Gastroesophageal sphincter (tissue), 4 donors: ENCODE measurements around the gene ZFYVE28. TPM values are rescaled to one million over a fixed set of nuclear protein-coding genes. Genes with fewer than 3 reads are reported as not detected.
"Not testable (repeated sequence)": the region's sequence is repeated elsewhere in the genome, so short reads cannot be mapped to it uniquely, and the experiment has no call there.

Source experiments
- ATAC-seq: fragments of 150-250 bp; one replicate; pipeline ENCODE4 v1.9.1; 2016; ENCODE audit warnings: mild to moderate bottlenecking, moderate library complexity
- H3K27ac ChIP-seq, 4 donors: fragments of 200-600 bp; sonication (generic) in 3 of 4; 1 replicate in 3 of 4; 2 replicates in 1 of 4; pipeline ENCODE4 v1.5.1; 2016 to 2019
- H3K27me3 ChIP-seq: fragments of 200-600 bp; sonication (generic); one replicate; pipeline ENCODE4 v1.5.1; 2019
- H3K36me3 ChIP-seq, 2 donors: fragments of 200-600 bp; sonication (generic); one replicate each; pipeline ENCODE4 v1.5.1; 2019; ENCODE audit warnings: control low read depth in 1 of 2
- H3K4me1 ChIP-seq, 3 donors: fragments of 200-600 bp; sonication (generic); 1 replicate in 2 of 3; 2 replicates in 1 of 3; pipeline ENCODE4 v1.5.1; 2016 to 2019; ENCODE audit warnings: control low read depth in 2 of 3
- H3K4me3 ChIP-seq, 2 donors: fragments of 200-600 bp; sonication (generic); one replicate each; pipeline ENCODE4 v1.5.1; 2019; ENCODE audit warnings: mild to moderate bottlenecking in 1 of 2, moderate library complexity in 1 of 2
- H3K9me3 ChIP-seq, 3 donors: fragments of 200-600 bp; sonication (generic); one replicate each; pipeline ENCODE4 v1.5.1; 2017 to 2019; ENCODE audit warnings: control low read depth in 2 of 3
- CTCF ChIP-seq, 4 experiments: fragments of 200-600 bp in 2 of 4; fragments of 450-650 bp in 2 of 4; sonication (generic) in 1 of 4; IDR thresholded peaks; one replicate each; pipeline ENCODE4 v1.5.1; 2017 to 2019; ENCODE audit warnings: antibody characterized with exemption in 4 of 4, mild to moderate bottlenecking in 2 of 4, moderate library complexity in 2 of 4
- EP300 ChIP-seq: sonication (generic); formaldehyde crosslinking; IDR thresholded peaks from one replicate; pipeline ENCODE4 v1.6.1; 2017; ENCODE audit warnings: antibody characterized with exemption, mild to moderate bottlenecking
- POLR2A ChIP-seq, 2 donors: fragments of 450-650 bp; IDR thresholded peaks; one replicate each; pipeline ENCODE4 v1.6.1; 2017; ENCODE audit warnings: antibody characterized with exemption in 2 of 2, mild to moderate bottlenecking in 2 of 2, moderate library complexity in 1 of 2
- POLR2AphosphoS5 ChIP-seq: sonication (generic); formaldehyde crosslinking; IDR thresholded peaks from one replicate; pipeline ENCODE4 v1.6.1; 2017; ENCODE audit warnings: antibody characterized with exemption
- WGBS, 2 donors: methylation state at CpG; one replicate each; pipeline ENCODE4 v1.1.5; 2018; ENCODE audit warnings: low coverage in 1 of 2; 5-methylcytosine and 5-hydroxymethylcytosine counted together
- total RNA-seq, 4 donors: library from RNA; depleted of rRNA; stranded (reverse); fragments of >200 nt; gene quantifications; one replicate each; pipeline ENCODE4 v1.1.0, GENCODE V29; 2016

ZFYVE28 gene
- 10 to 100 TPM in 2 of 4 donors, 1 to 10 TPM in 2; 4.4 to 12.0 (median 8.2) TPM for total RNA-seq

- H3K9me3 ChIP-seq = no peaks in the 10 kb centered on the region
- peak; percentile 32 to 33 for TF ChIP-seq POLR2A (IDR thresholded peaks at IDR 0.05)
- no peak for TF ChIP-seq CTCF (IDR thresholded peaks at IDR 0.05)
- TF ChIP-seq EP300 = no peak
- no peak for TF ChIP-seq POLR2AphosphoS5
- H3K4me1 ChIP-seq = peaks cover 0 to 54% (median 29%) of the 10 kb centered on the region in 3 donors
- peak within 1 kb of the TSS in 3 of 4 donors; percentile 35 to 71 (median 58) for H3K27ac ChIP-seq
- peaks cover 62% of the 10 kb centered on the region for H3K27me3 ChIP-seq
- 0% methylated on average over 8 of the region's 90 CpGs; no CpG with 5 or more reads in 1 of the 2 donors for WGBS, 2 donors
- peak; percentile 14 for ATAC-seq
- H3K4me3 ChIP-seq = peak within 1 kb of the TSS; percentile 48 to 66
- H3K36me3 ChIP-seq = no peaks in the 10 kb centered on the region
These were observed at the start of gene ZFYVE28 for GRCh38 chr4:2417765-2418649. Gene ZFYVE28 (minus strand): TSS chr4:2418645. CDS start chr4:2418323, 322 bp downstream.

GRCh38 chr4:2465544-2465943 lies 47.1 kb upstream of the ZFYVE28 start:
- peaks cover 0 to 46% (median 22%) of the 10 kb centered on the region in 3 donors for H3K4me1 ChIP-seq
- not testable (repeated sequence) for H3K9me3 ChIP-seq, H3K27ac ChIP-seq, ATAC-seq, H3K27me3 ChIP-seq, H3K4me3 ChIP-seq, H3K36me3 ChIP-seq

- TF ChIP-seq POLR2A (IDR thresholded peaks at IDR 0.05) (no peak), CTCF (IDR thresholded peaks at IDR 0.05) (no peak), EP300 (no peak), POLR2AphosphoS5 (no peak)
- WGBS, 2 donors = 100% methylated on average over 1 of the region's 6 CpGs; no CpG with 5 or more reads in 1 of the 2 donors
- no peak for ATAC-seq
These were observed 46.6 kb upstream of the ZFYVE28 start for GRCh38 chr4:2465032-2465431.

GRCh38 chr4:2462992-2463762 lies 44.7 kb upstream of the ZFYVE28 start:
- Histone ChIP-seq H3K27me3 (peaks cover 8% of the 10 kb centered on the region), H3K9me3 (no peaks in the 10 kb centered on the region), H3K36me3 (no peaks in the 10 kb centered on the region), H3K4me3 (peak overlapping the region; percentile 44 to 69), H3K4me1 (peaks cover 0 to 35% (median 14%) of the 10 kb centered on the region in 3 donors), H3K27ac (peak overlapping the region in 3 of 4 donors; percentile 77 to 83 (median 82))
- ATAC-seq = no peak
- 0 to 46% methylated on average over 4 to 9 of the region's 35 CpGs for WGBS, 2 donors
- no peak for TF ChIP-seq POLR2A (IDR thresholded peaks at IDR 0.05)
- no peak for TF ChIP-seq EP300
- no peak for TF ChIP-seq CTCF (IDR thresholded peaks at IDR 0.05)
- TF ChIP-seq POLR2AphosphoS5 = no peak

More at GRCh38 chr4:2465032-2465431, 46.6 kb upstream of the ZFYVE28 start:
- no peak overlapping the region for H3K27ac ChIP-seq
- no peaks in the 10 kb centered on the region for H3K36me3 ChIP-seq
- no peak overlapping the region for H3K4me3 ChIP-seq
- H3K9me3 ChIP-seq = no peaks in the 10 kb centered on the region
- no peaks in the 10 kb centered on the region for H3K27me3 ChIP-seq
- peaks cover 0 to 41% (median 17%) of the 10 kb centered on the region in 3 donors for H3K4me1 ChIP-seq

- 17 to 71% methylated on average over 6 to 14 of the region's 99 CpGs for WGBS, 2 donors
- peak; percentile 95 for ATAC-seq
- TF ChIP-seq POLR2AphosphoS5 (no peak), CTCF (IDR thresholded peaks at IDR 0.05) (peak in 3 of 4 experiments; percentile 54 to 82 (median 57))
- Histone ChIP-seq H3K27me3 (peaks cover 8% of the 10 kb centered on the region), H3K4me1 (peaks cover 0 to 27% (median 11%) of the 10 kb centered on the region in 3 donors), H3K9me3 (no peaks in the 10 kb centered on the region), H3K27ac (peak overlapping the region in 3 of 4 donors; percentile 77 to 83 (median 82)), H3K4me3 (peak overlapping the region; percentile 44 to 69), H3K36me3 (no peaks in the 10 kb centered on the region)
These were observed 44.0 kb upstream of the ZFYVE28 start for GRCh38 chr4:2462218-2462991.
